ENCODE measurements around the gene SYMPK. TPM values are rescaled to one million over a fixed set of nuclear protein-coding genes. Genes with fewer than 3 reads are reported as not detected.

Gene SYMPK
- total RNA-seq, 1 donor from 2014 or later, result 70.6 TPM

- intact Hi-C loops (cut with DNase I), result no loop called here
- Histone ChIP-seq H3K27ac (no peak overlapping the region), H3K9me3 (no peaks in the 10 kb centered on the region), H3K36me3 (peaks cover 93% of the 10 kb centered on the region), H3K4me3 (no peak overlapping the region), H3K27me3 (no peaks in the 10 kb centered on the region), H3K4me1 (no peaks in the 10 kb centered on the region)
- ATAC-seq, result no peak
- no peak for DNase-seq
- TF ChIP-seq CTCF (IDR thresholded peaks at IDR 0.05), result no peak
These were observed 38.2 kb downstream of the SYMPK start for GRCh38 chr19:45824531-45825262.

- ATAC-seq, result no peak
- no peak overlapping the region for H3K27ac ChIP-seq
- DNase-seq, result no peak
- H3K4me1 ChIP-seq, result no peaks in the 10 kb centered on the region
- intact Hi-C loops (cut with DNase I), result no loop called here
- no peaks in the 10 kb centered on the region for H3K27me3 ChIP-seq
- no peak for TF ChIP-seq CTCF (IDR thresholded peaks at IDR 0.05)
- H3K9me3 ChIP-seq, result no peaks in the 10 kb centered on the region
- H3K4me3 ChIP-seq, result no peak overlapping the region
- H3K36me3 ChIP-seq, result peaks cover 92% of the 10 kb centered on the region
These were observed 38.9 kb downstream of the SYMPK start for GRCh38 chr19:45824041-45824471.

- intact Hi-C loops (cut with DNase I), result no loop called here
These were observed 39.8 kb downstream of the SYMPK start for GRCh38 chr19:45823182-45823581.

GRCh38 chr19:45822716-45823115, 40.2 kb downstream of the SYMPK start:
- H3K4me3 ChIP-seq, result no peak overlapping the region
- H3K27me3 ChIP-seq, result no peaks in the 10 kb centered on the region
- DNase-seq (no peak), ATAC-seq (no peak)
- H3K27ac ChIP-seq, result no peak overlapping the region
- intact Hi-C loops (cut with DNase I), result no loop called here
- peaks cover 79% of the 10 kb centered on the region for H3K36me3 ChIP-seq
- no peak for TF ChIP-seq CTCF (IDR thresholded peaks at IDR 0.05)
- no peaks in the 10 kb centered on the region for H3K9me3 ChIP-seq
- H3K4me1 ChIP-seq, result no peaks in the 10 kb centered on the region

More at GRCh38 chr19:45823182-45823581, 39.8 kb downstream of the SYMPK start:
- Histone ChIP-seq H3K4me3 (no peak overlapping the region), H3K36me3 (peaks cover 83% of the 10 kb centered on the region), H3K27me3 (no peaks in the 10 kb centered on the region), H3K4me1 (no peaks in the 10 kb centered on the region), H3K27ac (no peak overlapping the region), H3K9me3 (no peaks in the 10 kb centered on the region)
- DNase-seq (no peak), ATAC-seq (no peak)
- TF ChIP-seq CTCF (IDR thresholded peaks at IDR 0.05), result no peak

GRCh38 chr19:45821570-45821969, 41.4 kb downstream of the SYMPK start:
- no peaks in the 10 kb centered on the region for H3K27me3 ChIP-seq
- H3K9me3 ChIP-seq, result no peaks in the 10 kb centered on the region
- no peak for ATAC-seq
- DNase-seq, result no peak
- H3K4me1 ChIP-seq, result no peaks in the 10 kb centered on the region
- intact Hi-C loops (cut with DNase I), result no loop called here
- no peak overlapping the region for H3K4me3 ChIP-seq
- H3K36me3 ChIP-seq, result peaks cover 67% of the 10 kb centered on the region
- no peak for TF ChIP-seq CTCF (IDR thresholded peaks at IDR 0.05)
- H3K27ac ChIP-seq, result no peak overlapping the region

Data from upper lobe of right lung (tissue), 1 donor.